Right forelimb (tissue), 1 donor: Measurements from ENCODE around the gene GFOD1.
A peak's percentile ranks its signal among the peaks of the same experiment; 100 is the strongest.
"Not testable (repeated sequence)": the region's sequence is repeated elsewhere in the genome, so short reads cannot be mapped to it uniquely, and the experiment has no call there.

ENCODE experiments used
- DNase-seq: peaks from one replicate; pipeline ENCODE4 v3.0.0-alpha.2; 2018

The GFOD1 gene

DNA sequence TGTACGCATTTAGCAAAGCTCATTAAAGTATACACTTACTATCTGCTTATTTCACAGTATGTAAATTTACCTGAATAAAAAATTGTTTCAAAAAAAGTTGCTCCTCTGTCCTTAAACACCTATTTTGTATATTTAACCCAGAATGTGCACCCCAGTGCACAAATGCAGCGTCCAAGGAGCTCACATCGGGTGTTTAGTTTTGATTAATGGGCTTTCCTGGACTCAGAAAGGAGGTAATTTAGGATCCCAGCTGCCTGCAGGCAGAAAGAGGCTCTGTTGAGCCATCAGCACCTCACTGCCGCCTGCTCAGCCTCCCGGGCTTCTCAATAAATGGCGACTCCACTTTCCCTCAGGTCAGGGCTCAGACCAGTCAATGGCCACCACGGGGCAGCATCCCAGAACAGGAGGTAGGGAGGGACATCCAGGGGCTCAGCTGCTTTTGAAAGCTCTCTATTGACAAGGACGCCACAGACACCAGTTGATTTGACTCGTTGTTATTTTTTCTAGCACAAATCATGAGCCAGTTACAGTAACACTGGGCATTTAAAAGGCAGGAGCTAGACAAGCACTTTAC lies 88.9 kb downstream of the GFOD1 start:
- DNase-seq = peak; percentile 39

DNA sequence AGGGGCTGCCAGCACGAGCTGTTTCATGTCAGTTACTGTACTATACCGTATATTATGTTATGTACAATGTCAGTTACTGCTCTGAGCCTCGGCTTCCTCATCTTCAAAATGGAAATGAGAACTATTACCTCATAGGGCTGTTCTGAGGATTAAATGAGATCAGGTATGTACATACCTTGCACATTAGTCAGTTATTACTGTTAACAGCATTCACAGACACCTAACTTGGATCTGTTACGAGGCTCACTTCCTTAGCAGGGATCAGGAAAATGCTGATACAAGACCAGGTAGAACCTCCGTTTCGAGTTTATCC lies 89.4 kb downstream of the GFOD1 start:
- DNase-seq = no peak

DNA sequence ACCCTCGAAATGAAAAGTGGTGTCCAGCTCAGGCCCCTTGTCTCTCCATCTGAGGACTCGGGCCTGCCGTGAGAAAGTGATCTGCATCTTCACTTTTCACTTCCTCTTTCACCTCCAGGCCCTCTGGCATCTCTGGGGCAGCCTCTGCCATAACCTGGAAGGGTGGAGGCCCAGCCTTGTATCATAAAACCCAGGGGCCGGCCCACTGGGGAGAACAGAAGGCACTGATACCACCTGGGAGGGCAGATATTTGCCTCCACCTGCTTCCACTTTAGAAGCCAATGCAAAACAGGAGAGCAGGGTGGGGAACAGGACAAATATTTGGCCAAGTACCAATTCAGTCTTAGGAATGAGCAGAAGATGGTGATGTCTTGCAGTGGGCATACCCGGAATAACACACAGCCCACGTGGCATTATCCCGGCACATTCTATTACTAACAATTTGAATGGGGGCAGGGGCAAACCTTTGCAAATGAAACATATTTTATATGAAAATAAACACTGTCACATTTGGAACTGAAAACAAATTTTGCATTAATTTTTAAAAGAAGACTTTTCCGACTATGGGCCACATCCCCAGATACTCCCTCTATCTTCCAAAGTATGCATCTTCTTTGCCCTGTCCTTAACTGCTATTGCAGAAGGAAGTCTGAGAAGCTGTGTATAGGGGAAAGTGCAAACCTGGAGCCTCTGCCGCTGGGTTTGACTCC lies 89.9 kb downstream of the GFOD1 start:
- peak; percentile 39 for DNase-seq

DNA sequence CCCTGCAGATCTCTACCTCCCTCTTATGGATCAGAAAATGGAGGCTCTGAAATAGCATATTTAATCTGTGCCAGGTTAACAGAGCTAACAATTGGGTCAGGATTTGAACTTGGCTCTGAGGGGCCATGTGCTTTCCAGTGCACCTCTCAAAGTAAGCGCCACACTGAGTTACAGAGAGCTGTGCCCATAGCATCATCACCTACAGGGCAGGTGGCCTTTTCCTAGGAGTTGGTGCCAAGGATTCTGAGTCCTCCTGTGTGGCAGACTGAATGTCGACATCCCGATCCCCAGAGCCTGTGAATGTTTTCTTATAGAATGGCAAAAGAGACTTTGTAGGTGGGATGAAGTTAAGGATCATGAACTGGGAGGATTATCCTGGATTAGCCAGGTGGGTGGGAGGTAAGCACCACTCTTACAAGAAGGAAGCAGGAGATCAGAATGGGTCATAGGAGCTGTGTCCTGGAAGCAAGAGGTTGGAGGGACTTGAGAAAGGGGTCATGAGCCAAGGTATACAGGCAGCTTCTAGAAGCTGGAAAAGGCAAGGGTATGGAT lies 91.1 kb downstream of the GFOD1 start:
- peak; percentile 37 for DNase-seq

DNA sequence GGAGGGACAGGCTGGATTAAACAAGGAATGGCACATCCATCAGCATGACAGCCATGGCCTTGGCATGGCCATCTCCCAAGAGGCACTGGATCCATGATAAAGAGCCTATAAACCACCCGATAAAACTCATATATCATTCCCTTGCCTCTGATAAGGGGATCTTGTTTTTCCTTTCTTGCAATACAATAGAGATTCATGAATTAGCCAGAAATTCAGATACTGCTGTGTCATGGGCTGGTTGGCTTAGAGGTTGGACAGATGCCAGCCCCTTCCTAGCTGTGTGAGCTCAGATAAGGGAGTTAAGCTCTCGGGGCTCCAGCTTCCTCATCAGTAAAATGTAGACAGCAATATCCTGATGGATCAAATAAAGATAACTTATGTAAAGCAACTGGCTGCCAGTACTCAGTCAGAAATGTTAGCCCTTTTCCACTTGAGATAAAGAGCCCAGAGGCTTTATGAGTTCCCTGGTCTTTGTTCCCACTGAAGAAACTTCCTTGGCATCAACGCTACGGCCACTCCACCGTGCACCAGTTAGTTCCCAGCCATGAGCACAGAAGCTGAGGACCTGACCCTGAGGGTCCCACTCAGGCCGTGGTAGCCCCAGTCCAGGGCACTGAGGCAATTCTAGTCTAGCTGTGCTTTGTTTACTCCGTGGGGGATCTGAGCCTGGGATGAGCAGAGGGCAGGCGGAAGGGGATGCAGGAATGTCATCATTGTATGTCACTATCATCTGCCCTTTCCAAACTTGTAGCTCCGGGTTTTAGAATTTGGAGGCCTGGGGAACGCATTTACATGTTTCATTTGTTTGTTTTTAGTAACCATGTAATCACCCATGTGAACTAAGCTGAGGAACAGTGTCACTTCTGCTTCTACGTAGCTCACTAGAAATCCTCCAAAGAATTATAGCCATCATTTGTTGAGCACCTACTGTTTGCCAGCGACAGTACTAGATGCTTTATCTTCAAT lies 91.8 kb downstream of the GFOD1 start:
- peak; percentile 43 for DNase-seq

DNA sequence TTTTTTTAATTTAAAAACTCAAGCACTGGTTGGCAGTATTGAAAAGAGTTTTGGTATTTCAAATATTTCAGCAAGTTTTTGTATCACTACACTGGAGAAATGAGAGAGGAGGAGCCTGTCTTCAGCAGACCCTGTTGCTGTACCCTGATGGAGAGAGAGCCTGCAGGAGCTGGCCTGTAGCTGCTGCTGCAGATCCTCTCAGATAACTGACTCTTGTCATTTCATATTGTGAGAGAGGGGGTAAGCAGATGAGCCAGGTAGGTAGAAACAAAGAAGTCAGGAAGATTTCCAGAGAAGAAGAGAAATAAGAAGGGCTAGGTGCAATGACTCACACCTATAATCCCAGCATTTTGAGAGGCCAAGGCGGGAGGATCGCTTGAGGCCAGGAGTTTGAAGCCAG lies 94.9 kb downstream of the GFOD1 start:
- no peak for DNase-seq

DNA sequence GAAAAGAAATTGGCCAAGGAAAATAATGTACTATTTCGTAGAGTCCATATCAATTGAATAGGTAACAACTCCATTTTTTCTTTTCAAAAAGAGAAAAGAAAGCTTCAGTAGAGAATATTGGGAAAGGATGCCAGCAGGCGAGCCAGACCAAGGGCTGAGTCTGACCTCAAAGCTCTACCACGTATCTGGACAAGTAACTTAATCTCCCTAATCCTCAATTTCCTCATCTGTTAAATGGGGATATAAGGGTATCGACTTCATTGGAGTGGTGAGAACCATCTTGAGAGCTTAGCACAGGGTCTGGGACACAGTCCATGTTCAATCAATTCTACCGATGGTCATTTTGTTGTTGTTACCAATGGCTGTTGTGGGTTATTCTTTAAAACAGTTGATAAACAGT lies 95.9 kb downstream of the GFOD1 start:
- DNase-seq = peak; percentile 15

DNA sequence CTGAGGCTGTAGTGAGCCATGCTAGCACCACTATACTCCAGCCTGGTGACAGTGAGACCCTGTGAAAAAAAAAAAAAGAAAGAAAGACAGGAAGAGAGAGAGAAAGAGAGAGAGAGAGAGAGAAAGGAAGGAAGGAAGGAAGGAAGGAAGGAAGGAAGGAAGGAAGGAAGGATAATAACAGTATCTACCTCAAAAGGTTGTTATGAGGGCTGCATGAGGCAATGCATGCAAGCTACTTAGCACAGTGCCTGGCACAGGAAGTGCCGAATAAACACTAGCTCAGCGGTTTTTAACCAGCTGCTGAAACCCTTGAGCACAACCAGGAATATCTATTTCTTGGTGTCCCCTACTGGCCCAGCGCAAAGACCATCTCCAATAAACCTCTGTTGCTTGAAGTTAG lies 96.7 kb downstream of the GFOD1 start:
- DNase-seq = peak; percentile 17

DNA sequence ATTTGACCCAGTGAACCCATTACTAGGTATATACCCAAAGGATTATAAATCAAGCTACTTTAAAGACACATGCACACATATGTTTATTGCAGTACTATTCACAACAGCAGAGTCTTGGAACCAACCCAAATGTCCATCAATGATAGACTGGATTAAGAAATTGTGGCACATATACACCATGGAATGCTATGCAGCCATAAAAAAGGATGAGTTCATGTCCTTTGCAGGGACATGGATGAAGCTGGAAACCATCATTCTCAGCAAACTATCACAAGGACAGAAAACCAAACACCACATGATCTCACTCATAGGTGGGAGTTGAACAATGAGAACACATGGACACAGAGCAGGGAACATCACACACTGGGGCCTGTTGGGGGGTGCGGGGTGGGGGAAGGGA lies 98.2 kb downstream of the GFOD1 start:
- DNase-seq = not testable (repeated sequence)

DNA sequence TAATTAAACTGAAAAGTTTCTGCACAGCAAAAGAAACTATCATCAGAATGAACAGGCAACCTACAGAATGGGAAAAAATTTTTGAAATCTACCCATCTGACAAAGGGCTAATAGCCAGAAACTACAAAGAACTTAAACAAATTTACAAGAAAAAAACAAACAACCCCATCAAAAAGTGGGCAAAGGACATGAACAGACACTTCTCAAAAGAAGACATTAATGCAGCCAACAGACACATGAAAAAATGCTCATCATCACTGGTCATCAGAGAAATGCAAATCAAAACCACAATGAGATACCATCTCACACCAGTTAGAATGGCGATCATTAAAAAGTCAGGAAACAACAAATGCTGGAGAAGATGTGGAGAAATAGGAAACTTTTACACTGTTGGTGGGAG lies 98.6 kb downstream of the GFOD1 start:
- not testable (repeated sequence) for DNase-seq

DNA sequence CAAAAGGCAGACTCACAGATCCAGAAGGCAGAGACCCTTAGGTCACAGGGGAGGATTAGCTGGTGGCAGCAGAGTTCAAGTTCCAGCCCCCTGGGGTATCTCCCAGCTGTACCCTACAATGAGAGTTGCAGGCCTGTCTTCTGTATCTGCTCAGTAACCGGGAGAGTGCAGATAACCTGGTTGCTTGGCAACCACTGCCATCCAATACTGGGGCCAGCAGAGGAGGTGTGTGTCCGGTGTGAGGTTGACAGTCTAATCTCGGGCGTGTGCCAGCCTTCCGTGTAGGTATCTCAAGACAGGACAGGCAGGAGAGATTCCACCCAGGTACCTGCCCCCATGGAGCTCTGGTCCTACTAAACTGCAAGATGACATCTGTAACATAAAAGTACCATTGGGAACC lies 102.4 kb downstream of the GFOD1 start:
- DNase-seq = peak; percentile 23

DNA sequence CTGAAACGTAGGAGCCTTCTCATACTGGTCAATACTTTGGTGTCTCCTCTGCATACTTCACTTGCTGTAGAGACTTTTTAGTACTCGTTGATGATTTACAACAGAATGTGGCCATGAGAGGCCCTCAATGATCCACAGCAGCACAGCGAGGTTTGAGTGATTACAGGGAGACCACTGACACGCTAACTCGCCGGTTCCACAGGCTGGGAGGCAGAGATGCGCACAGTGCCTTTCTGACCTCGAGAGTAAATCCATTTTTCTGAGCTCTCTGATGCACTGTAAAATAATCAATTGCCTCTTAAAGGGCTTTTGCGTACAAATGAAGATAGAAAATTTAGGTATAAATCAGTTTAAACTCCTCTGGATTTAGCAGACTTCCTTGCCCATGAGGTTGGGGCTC lies 102.9 kb downstream of the GFOD1 start:
- DNase-seq = peak; percentile 12

DNA sequence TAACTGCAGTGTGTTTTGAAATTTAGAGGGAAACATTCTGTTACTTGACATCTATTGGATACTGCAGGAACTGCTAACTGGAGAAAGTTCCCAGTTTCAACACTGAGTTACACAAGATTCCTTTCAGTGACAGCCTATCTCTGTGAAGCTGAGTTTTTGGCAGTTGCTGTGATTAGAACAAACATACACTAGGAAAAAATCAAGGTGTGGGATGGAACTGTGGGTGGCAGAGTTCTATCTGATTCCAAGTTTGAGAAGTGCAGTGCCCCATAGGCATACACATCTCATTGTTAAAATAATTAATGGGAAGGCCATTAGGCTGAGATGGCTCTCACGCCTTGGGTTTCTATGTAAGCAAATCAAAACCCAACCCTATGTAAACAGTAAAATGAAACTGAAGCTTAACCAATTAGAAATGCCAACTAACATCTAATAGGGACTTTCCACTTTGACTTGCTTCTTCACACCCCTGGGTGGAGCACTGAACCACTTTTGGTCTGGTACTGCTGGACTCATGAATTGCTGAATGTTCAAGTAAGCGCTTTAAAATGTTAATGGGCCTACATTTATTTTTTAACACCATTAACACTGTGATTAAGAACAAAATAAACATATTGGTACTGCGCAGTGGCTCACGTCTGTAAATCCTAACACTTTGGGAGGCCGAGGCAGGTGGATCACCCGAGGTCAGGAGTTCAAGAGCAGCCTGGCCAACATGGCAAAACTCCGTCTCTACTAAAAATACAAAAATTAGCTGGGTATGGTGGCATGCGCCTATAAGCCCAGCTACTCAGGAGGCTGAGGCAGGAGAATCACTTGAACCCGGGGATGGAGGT lies 103.9 kb downstream of the GFOD1 start:
- peak; percentile 23 for DNase-seq

DNA sequence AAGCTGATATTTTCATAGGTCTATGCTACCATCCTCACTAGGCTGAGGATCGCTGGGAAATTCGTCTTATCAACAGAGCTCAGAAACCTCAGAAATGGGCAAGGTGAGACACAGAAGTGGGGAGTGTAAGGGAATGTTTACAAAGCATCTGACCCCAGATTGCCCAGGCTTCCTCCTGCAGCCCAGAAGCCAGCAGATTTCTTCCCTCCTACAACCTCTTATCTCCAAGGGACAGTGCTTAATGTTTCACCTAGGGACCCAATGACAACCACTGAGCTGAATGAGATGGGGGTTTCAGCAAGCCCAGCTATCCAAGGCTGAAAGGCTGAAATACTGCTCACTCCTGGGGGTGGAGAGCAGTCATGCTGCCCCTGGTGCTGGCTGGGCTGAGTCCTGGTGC lies 106.6 kb downstream of the GFOD1 start:
- DNase-seq = no peak

DNA sequence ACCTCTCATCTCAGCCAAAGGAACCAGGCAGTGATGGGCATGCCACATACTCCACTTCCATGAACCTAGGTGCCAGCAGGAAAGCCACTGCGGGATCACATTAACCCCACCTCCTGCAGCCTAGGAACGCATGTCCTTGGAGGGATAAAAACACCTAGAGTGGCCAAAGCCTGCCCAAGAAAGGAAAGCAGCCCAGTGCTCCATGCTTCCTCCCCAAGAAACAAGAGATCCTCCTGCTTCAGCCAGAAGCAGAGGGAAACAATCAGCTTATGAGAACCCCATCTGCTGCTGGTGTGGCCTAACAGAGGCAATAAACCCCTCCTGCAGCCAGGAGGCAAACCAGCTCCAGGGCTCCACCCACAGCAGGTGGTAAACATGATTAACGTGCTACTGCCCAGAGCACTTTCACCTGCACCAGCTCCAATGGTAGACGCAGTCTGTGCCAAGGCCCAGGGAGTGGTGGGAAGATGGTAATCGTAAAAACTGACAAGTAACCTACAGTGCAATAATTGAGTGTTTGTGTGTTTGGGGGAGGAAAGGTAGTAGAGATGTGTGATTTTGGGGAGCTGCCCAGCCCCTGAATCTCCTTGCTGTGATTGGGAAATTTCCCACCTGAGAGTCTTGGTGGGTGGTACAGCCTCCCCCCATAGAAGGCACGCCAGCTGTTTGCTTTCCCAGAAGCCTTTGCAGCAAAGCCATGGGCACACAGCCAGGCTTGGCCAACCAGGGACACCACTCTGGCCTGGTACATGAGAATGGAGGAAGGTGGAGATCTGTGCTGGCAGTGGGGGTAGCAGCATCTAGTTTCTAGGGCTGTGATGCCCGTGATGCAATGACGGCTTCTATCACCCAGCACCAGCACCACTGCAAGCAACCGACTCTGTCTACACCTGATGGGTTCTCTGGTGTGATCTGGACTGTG lies 108.5 kb downstream of the GFOD1 start:
- DNase-seq = peak; percentile 27

DNA sequence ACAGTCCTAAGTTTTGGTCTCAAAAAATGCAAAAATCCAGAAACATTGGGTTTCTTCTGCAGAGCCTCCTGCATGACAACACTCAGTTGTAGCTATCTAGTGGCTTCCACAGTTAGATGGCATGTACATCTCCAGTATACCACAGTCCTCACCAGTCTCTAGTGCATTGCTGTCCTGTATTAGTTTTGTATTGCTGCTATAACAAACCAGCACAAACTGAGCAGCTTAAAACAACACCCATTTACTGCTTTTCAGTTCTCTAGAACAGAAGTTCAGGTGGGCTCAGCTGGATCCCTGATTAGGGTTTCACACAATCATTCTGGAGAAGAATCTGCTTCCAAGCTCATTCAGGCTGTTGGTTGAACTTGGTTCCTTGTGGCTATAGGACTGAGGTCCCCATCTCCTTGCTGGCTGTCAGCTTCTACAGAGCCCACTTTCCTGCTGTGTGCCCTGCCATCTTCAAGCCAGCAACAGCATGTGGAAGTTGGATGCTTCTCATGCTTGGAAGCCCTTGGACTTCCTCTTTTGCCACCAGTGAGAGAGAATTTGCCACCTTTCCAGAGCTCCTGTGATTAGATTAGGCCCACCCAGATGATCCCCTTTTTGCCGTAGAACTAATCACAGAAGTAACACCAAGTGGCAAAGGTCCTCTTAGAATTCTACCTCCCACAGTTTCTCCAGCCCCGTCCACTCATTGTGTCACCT lies 110.2 kb downstream of the GFOD1 start:
- DNase-seq = peak; percentile 6

DNA sequence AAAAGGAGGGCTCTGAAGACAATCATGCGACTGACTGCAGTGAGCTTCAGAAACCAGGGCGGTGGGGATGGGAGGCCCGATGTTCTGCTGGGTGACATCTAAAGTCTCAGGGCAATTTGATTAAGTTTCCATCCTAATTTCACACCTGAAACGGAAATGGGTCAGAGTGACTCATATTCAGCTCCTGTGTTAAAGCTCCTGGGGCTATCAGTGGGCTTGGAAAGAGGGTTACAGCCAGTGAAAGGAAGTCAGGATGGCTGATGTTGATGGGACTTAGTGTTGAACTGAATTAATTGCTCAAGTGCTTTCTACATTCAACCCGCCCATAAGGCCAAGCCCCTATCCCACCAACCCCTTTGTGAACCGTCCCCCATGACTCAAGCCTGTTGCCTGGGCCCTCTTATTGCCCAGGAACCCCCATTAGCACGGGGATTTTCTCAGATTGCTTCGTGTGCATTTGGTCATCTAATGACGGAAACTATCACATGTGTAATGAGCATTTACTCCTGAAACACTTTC lies 112.0 kb downstream of the GFOD1 start:
- peak; percentile 23 for DNase-seq

DNA sequence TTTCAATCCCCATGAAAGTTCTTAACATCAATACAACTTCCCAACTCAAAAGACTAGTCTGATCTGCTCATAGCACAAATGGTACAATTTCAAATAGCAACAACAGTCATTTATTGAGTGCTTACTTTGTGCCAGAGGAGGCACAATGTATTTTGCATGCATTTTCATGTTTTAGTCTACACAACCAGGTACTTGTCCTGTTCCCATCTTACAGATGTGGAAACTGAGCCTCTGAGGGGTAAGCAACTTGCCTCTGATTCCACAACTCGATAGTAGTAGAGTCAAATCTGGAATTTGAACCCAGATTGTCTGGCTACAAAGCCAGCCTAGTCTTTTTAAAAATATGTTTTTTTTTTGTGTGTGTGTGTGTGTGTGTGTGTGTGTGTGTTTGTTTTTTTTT lies 113.5 kb downstream of the GFOD1 start:
- peak; percentile 4 for DNase-seq

DNA sequence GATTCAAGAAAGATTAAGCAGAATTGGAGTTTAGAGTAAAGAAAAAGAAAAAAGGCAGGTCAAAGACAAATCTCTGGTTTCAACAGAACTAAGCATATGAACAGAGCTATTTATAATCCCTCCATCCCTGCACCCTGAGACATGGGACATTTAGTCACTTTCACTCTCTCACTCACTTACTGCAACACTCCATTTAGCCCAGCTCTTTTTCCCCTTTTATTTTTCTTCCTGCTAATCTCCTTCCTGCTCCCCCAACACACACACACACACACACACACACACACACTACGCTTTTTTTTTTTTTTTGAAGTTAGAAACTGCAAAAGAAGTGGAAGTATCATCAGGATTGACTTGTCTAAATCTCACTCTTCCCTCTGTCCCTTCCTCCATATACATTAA lies 113.9 kb downstream of the GFOD1 start:
- DNase-seq = no peak

DNA sequence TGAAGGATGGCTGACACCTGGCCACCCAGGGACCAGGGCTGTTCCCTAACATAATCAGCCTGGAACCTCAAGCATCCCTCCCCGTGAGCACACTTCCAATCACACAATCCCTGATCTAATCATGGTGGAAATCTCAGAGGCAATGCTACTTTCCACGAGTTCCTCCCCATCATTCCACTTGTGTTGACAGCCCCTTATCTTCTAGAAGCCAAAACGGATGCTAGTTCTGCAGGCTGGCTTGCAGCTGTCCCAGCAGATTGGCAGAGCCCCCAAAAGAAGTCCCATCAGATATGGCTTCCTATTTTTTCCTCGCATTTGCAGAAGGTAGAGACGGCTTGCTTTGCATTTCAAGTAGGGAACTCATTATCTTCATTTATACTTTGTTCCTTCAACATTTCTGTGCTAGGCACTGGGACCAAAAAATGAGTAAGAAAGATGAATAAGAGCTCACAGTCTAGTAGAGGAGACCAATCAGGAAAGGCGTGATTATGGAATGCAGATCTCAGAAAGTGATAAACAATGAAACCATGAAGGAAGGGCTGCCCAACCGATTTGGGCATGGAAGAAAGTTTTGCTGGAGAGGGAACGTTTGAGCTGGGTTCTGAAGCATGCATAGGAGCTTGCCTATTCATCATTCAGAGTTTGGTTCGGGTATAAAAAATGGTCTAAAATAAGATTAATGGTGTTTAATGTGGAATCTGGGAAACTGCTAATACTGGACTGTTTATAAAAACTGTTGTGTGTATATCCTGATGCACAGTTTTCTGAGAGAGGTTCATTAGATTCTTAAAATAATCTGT lies 114.5 kb downstream of the GFOD1 start:
- peak; percentile 21 for DNase-seq
